GM13977 (cell line): ENCODE results near the gene RSBN1L.

Experiments
- DNase-seq: peaks from one replicate; pipeline ENCODE4 v3.0.0; 2012; ENCODE audit warnings: low spot score
- in situ Hi-C: fragments of 300-500 bp; cut with MboI; formaldehyde crosslinking; loops from one replicate; pipeline ENCODE4 v1.12.0; 2022; ENCODE audit warnings: low sequenced_read_pairs, low pct_unique_long_range_greater_than_20kb, mixed read lengths, inconsistent platforms; ENCODE audit not compliant: unreplicated experiment
- TF ChIP-seq, protein P1 (sequence below): IDR thresholded peaks from 2 replicates; pipeline ENCODE4 v1.5.1; 2012; ENCODE audit warnings: mild to moderate bottlenecking, control low read depth; ENCODE audit not compliant: insufficient read depth; ENCODE audit errors: extremely low read depth, missing control alignments

Gene RSBN1L

DNA sequence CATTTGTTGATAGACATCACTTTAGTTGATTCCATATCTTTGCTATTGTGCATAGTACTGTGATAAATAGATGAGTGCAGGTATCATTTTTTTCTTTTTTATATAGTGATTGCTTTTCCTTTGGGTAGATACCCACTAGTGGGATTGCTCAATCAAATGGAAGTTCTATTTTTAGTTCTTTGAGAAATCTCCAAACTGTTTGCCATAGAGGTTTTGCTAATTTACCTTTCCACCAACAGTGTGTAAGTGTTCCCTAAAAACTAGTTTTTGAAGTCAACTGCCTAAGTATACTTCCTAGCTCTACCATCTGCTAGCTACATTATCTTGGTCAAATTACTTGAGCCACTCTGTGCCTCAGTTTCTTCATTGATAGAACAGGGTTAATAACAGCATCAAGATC is 31.5 kb upstream of the RSBN1L start:
- TF ChIP-seq, protein P1, sequence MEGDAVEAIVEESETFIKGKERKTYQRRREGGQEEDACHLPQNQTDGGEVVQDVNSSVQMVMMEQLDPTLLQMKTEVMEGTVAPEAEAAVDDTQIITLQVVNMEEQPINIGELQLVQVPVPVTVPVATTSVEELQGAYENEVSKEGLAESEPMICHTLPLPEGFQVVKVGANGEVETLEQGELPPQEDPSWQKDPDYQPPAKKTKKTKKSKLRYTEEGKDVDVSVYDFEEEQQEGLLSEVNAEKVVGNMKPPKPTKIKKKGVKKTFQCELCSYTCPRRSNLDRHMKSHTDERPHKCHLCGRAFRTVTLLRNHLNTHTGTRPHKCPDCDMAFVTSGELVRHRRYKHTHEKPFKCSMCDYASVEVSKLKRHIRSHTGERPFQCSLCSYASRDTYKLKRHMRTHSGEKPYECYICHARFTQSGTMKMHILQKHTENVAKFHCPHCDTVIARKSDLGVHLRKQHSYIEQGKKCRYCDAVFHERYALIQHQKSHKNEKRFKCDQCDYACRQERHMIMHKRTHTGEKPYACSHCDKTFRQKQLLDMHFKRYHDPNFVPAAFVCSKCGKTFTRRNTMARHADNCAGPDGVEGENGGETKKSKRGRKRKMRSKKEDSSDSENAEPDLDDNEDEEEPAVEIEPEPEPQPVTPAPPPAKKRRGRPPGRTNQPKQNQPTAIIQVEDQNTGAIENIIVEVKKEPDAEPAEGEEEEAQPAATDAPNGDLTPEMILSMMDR: no peak
- in situ Hi-C loops: loop anchor here (25.0 kb wide), 2 partner anchors 273 to 373 kb away; no protein-coding TSS in a partner anchor
- DNase-seq: no peak

DNA sequence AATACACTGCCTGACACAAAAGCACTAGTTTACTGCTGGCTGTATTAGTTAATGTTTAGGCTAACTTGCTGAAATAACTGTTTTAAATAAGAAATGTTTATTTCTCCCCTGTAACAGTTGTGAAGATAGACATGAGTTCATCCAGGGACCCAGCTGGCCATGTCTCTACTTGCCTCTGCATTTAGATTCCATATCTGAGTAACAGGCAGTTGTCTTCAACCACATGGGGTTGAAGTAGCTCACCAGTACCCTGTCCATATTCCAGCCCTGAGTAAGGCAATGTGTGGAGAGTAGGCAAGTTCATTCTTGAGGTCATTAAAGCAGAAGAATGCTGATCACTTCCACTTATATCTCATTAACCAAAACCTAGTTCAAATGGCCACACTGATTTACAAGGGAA is 31.1 kb upstream of the RSBN1L start:
- TF ChIP-seq, protein P1: no peak
- in situ Hi-C loops: loop anchor here (25.0 kb wide), 2 partner anchors 272 to 372 kb away; no protein-coding TSS in a partner anchor
- DNase-seq: no peak

DNA sequence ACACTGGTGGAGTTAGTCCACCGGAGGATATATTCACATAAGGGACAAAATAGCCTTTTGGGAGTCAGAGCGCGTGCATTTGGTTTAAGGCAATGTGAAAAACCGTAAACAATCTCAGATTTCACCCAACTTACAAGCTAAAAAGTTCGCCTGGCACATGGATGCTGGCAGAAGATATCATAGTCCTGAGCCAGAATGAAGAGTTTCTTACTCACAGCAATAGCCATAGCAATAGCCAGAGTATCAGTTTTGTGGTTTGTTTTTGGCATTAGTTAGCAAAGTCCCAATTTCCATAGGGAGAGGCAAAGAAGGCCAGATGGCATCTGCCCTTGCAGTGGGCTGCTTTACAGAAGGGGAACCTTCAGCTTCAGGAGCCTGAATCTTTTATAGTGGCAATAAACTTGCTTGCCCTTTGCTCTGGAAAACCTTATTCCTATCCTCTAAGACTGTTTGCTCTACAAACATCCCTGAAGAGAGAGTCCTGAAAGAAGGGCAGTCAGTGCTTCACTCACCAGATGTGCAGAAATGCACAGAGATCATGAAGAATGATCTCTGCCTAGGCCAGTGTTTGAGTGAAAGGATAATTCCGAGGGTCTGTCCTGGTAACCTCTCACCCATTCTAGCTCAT is 28.7 kb upstream of the RSBN1L start:
- DNase-seq: no peak
- in situ Hi-C loops: loop anchor here (25.0 kb wide), 2 partner anchors 270 to 370 kb away; no protein-coding TSS in a partner anchor
- TF ChIP-seq, protein P1: no peak

DNA sequence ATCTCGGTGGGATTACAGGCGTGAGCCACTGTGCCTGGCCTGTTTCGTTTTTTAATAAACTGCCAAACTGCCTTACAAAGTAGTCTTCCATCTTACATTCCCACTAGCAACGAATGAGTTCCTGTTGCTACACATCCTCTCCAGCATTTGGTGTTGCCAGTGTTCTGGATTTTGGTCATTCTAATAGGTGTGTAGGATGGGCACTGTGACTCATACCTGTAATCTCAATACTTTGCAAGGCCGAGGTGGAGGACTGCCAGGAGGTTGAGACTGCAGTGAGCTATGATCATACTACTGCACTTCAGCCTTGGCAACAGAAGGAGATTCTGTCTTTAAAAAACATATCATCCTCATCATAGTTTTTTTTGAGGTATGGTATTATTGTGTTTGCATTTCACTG is 21.4 kb upstream of the RSBN1L start:
- in situ Hi-C loops: loop anchor here (10.0 to 25.0 kb wide), 3 partner anchors 80 to 362 kb away; no protein-coding TSS in a partner anchor
- TF ChIP-seq, protein P1: no peak
- no peak for DNase-seq

DNA sequence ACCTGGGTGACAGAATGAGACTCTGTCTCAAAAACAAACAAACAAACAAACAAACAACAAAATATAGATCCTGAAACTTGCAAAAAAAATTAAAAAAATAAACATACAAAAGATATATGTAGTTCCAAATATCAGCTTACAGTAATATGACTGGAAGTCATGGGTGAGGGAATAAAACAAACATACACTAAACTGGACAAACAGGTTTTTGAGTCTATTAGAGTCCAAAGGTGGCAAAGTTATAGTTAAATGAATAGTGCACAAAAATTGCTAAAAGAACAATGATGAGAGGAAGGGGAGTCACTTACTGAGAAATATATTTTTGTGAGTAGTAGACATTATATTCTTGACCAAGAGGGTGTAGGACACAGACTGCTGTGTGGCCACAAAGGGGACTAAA is 16.7 kb upstream of the RSBN1L start:
- no peak for DNase-seq
- TF ChIP-seq, protein P1: no peak
- in situ Hi-C loops: loop anchor here (10.0 kb wide), 1 partner anchor 75 kb away; no protein-coding TSS in a partner anchor

DNA sequence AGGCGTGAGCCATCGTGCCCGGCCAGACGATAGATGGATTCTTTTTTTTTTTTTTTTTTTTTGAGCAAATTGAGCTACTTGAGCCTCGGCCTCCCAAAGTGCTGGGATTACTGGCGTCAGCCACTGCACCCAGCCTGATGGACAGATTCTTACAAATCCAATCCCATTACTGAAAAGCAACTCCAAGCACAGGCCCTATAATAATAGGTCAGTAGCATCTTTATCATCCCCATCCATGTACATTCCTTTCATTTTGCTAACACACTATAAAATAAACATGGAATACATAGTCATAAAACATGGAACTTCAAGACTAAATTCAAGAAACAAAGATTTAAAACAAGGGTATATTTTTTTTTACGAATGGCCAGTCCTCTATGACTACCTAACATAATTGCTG is 16.0 kb upstream of the RSBN1L start:
- no peak for DNase-seq
- in situ Hi-C loops: no loop called here

More for the DNA sequence above, 16.0 kb upstream of the RSBN1L start:
- TF ChIP-seq, protein P1: no peak
